Measurements from ENCODE around the gene SCYGR5. TPM values are rescaled to one million over a fixed set of nuclear protein-coding genes. Genes with fewer than 3 reads are reported as not detected.

Gene SCYGR5
- total RNA-seq, 1 experiment from 2014 or later: not detected

GRCh38 chr2:227696990-227697679 lies 30.5 kb downstream of the SCYGR5 start:
- no CpG with 5 or more reads among the region's 2 CpGs for WGBS (ENCODE audit: extremely low coverage, insufficient read length, low lambda C conversion rate)
- peaks cover 0 to 8% (median 1%) of the 10 kb centered on the region in 3 experiments; a peak in 3 of 7 replicates for H3K36me3 Mint-ChIP-seq (ENCODE audit: insufficient read depth in 1 of 3, low read depth in 3 of 3)
- H2BK12ac ChIP-seq (ENCODE audit: insufficient read length, low read depth, low read length): no peak overlapping the region
- H4K20me1 ChIP-seq (ENCODE audit: control insufficient read depth, insufficient read depth, insufficient read length): no peaks in the 10 kb centered on the region
- H3T11ph ChIP-seq (ENCODE audit: low read length): no peak overlapping the region
- no peak overlapping the region for H2BK15ac ChIP-seq (ENCODE audit: low read depth, low read length)
- no peaks in the 10 kb centered on the region for H3K9me3 ChIP-seq (ENCODE audit: control insufficient read depth, low read depth, low read length)
- no peak overlapping the region for H3K27ac ChIP-seq (ENCODE audit: insufficient read length, low read depth, low read length)
- no peak overlapping the region for H3K4me2 ChIP-seq (ENCODE audit: insufficient read depth, insufficient read length, low read length)
- no peak overlapping the region for H3K4ac ChIP-seq (ENCODE audit: low read depth, low read length)
- H4K8ac ChIP-seq (replicated peaks; ENCODE audit: insufficient read length, low read depth, low read length): no peak overlapping the region
- H2BK120ac ChIP-seq (ENCODE audit: low read depth, low read length, poor library complexity, severe bottlenecking): no peak overlapping the region
- no peaks in the 10 kb centered on the region for H3K27me3 Mint-ChIP-seq (ENCODE audit: low read depth)
- H3K79me2 ChIP-seq (ENCODE audit: insufficient read depth, low read length): no peaks in the 10 kb centered on the region
- no peaks in the 10 kb centered on the region for H3K23me2 ChIP-seq (ENCODE audit: insufficient read length, low read depth, low read length, poor library complexity, severe bottlenecking)
- H4K5ac ChIP-seq (ENCODE audit: insufficient read length, low read depth, low read length): no peak overlapping the region
- H2AFZ ChIP-seq (ENCODE audit: low read length): no peak overlapping the region
- no peak overlapping the region for H2BK20ac ChIP-seq (ENCODE audit: low read depth, low read length, poor library complexity, severe bottlenecking)
- H3K23ac ChIP-seq (ENCODE audit: insufficient read length, low read depth, low read length): no peak overlapping the region
- H3K4me1 ChIP-seq (ENCODE audit: insufficient read depth, low read length): no peaks in the 10 kb centered on the region
- no peak overlapping the region for H3K4me3 Mint-ChIP-seq
- H3K14ac ChIP-seq (ENCODE audit: insufficient read depth, low read length): no peak overlapping the region
- TF ChIP-seq CTCF (conservative IDR thresholded peaks at IDR 0.05): no peak
- no peak overlapping the region for H3K56ac ChIP-seq (ENCODE audit: insufficient read length, low read depth, low read length)
- DNase-seq: no peak
- H2AK5ac ChIP-seq (ENCODE audit: insufficient read length, low read length): no peak overlapping the region
- H3K9me3 Mint-ChIP-seq: no peaks in the 10 kb centered on the region
- no peak overlapping the region for H3K9ac ChIP-seq (ENCODE audit: extremely low read depth, insufficient read length, low read length)
- no peak overlapping the region for H3K18ac ChIP-seq (ENCODE audit: insufficient read length, low read depth, low read length)
- no peaks in the 10 kb centered on the region for H3K27me3 ChIP-seq (ENCODE audit: insufficient read depth, low read length)
- H2BK5ac ChIP-seq (ENCODE audit: insufficient read length, low read length): no peak overlapping the region
- H3K79me1 ChIP-seq (ENCODE audit: insufficient read depth, low read depth, low read length, poor library complexity, severe bottlenecking): no peaks in the 10 kb centered on the region
- no peaks in the 10 kb centered on the region for H3K4me1 Mint-ChIP-seq
- no peak overlapping the region for H4K91ac ChIP-seq (ENCODE audit: insufficient read length, low read depth, low read length)
- no peak overlapping the region for H3K27ac Mint-ChIP-seq

Measured in H9 (cell line).